ENCODE measurements around the gene SPACA4. TPM values are rescaled to one million over a fixed set of nuclear protein-coding genes. Genes with fewer than 3 reads are reported as not detected.

SPACA4 gene
- total and polyA plus RNA-seq, 9 of the 15 experiments (the other 6 are each of a cell fraction or from before 2014, with no cell fraction given), result not detected

- TF ChIP-seq CHAMP1 (IDR thresholded peaks at IDR 0.05), result peak; percentile 78; the same call in 1 of the 2 replicates
- no peak for TF ChIP-seq HDAC8 (tag; IDR thresholded peaks at IDR 0.05)
- TF ChIP-seq SAFB (IDR thresholded peaks at IDR 0.05; ENCODE audit: borderline replicate concordance, low read depth, low read length), result no peak
- TF ChIP-seq ZBTB40 (IDR thresholded peaks at IDR 0.05), result peak; percentile 64
- no peak for TF ChIP-seq ZBTB40 (CRISPR knock-in tag; IDR thresholded peaks at IDR 0.05)
- 0 out of 4 replicates have a peak, but pooled peaks of 1 of the 2 experiments have one; percentile 33 for TF ChIP-seq FOXA3 (CRISPR knock-in tag; conservative IDR thresholded peaks at IDR 0.05 in 1 of 2, IDR thresholded peaks at IDR 0.05 in 1 of 2)
- peak; percentile 89 for TF ChIP-seq DACH1 (IDR thresholded peaks at IDR 0.05; ENCODE audit: partially characterized antibody)
- TF ChIP-seq HDAC1 (IDR thresholded peaks at IDR 0.05), result peak; percentile 96 to 97
- peak in 1 of 2 experiments; percentile 68; a peak in 1 of 4 replicates for TF ChIP-seq TEAD1 (CRISPR knock-in tag; IDR thresholded peaks at IDR 0.05)
- no peak for TF ChIP-seq PML (IDR thresholded peaks at IDR 0.05; ENCODE audit: low read length)
- TF ChIP-seq CREB1 (IDR thresholded peaks at IDR 0.05), result peak; percentile 41; the same call in 1 of the 2 replicates
- TF ChIP-seq CREB1 (CRISPR knock-in tag; IDR thresholded peaks at IDR 0.05), result peak; percentile 77
- no peak for TF ChIP-seq ZC3H11A (IDR thresholded peaks at IDR 0.05; ENCODE audit: low read depth, low read length)
- TF ChIP-seq FOXO4 (CRISPR knock-in tag; IDR thresholded peaks at IDR 0.05), result no peak
Measured at GRCh38 chr19:48588670-48589401, 17.7 kb upstream of the SPACA4 start (continued).
